H1 (cell line): Measurements from ENCODE around the gene FMNL1. TPM values are rescaled to one million over a fixed set of nuclear protein-coding genes. Genes with fewer than 3 reads are reported as not detected.

Experiments
- ASH2L ChIP-seq: fragments of 200-600, 300-600 bp; sonication (generic); IDR thresholded peaks from one replicate; pipeline ENCODE4 v1.7.1; 2017; ENCODE audit warnings: low read length
- ATF3 ChIP-seq: IDR thresholded peaks from 2 replicates; pipeline ENCODE4 v1.6.1; 2011; ENCODE audit warnings: low read depth, mild to moderate bottlenecking, low read length; ENCODE audit not compliant: insufficient read depth
- BCL11A ChIP-seq, 2 experiments: IDR thresholded peaks; one replicate each; pipeline ENCODE4 v1.6.1; 2011; ENCODE audit warnings: low read depth in 2 of 2, low read length in 2 of 2, mild to moderate bottlenecking in 2 of 2
- CREB1 ChIP-seq: IDR thresholded peaks from 2 replicates; pipeline ENCODE4 v1.6.1; 2012; ENCODE audit warnings: inconsistent platforms
- EGR1 ChIP-seq: IDR thresholded peaks from 2 replicates; pipeline ENCODE4 v1.6.1; 2011; ENCODE audit warnings: low read depth, low read length, borderline replicate concordance
- EZH2 ChIP-seq: fragments of 200-600 bp; sonication (generic); IDR thresholded peaks from 2 replicates; pipeline ENCODE4 v1.7.1; 2012; ENCODE audit warnings: low read depth, mild to moderate bottlenecking, moderate library complexity, low read length, inconsistent platforms; ENCODE audit not compliant: severe bottlenecking
- GABPA ChIP-seq: IDR thresholded peaks from 2 replicates; pipeline ENCODE4 v1.6.1; 2011; ENCODE audit warnings: mild to moderate bottlenecking, low read length, moderate library complexity, borderline replicate concordance; ENCODE audit not compliant: insufficient read depth
- HDAC6 ChIP-seq: IDR thresholded peaks from one replicate; pipeline ENCODE4 v1.7.1; 2012; ENCODE audit warnings: low read depth, mild to moderate bottlenecking, inconsistent platforms, low read length, moderate library complexity
- JUND ChIP-seq: IDR thresholded peaks from 2 replicates; pipeline ENCODE4 v1.6.1; 2011; ENCODE audit warnings: mild to moderate bottlenecking, improper control_type of control experiment, low read length
- KDM4A ChIP-seq: IDR thresholded peaks from one replicate; pipeline ENCODE4 v1.7.1; 2012; ENCODE audit warnings: low read depth, mild to moderate bottlenecking, moderate library complexity, low read length, inconsistent platforms; ENCODE audit not compliant: severe bottlenecking
- MAX ChIP-seq: IDR thresholded peaks from 2 replicates; pipeline ENCODE4 v1.6.1; 2012; ENCODE audit warnings: inconsistent platforms
- PHF8 ChIP-seq: fragments of 200-600 bp; sonication (generic); conservative IDR thresholded peaks from 2 replicates; pipeline ENCODE4 v1.7.1; 2012; ENCODE audit warnings: low read depth, mild to moderate bottlenecking, inconsistent platforms, low read length, moderate library complexity
- POLR2A ChIP-seq, 2 experiments: IDR thresholded peaks; 1 replicate in 1 of 2; 2 replicates in 1 of 2; pipeline ENCODE4 v1.6.1; 2011; ENCODE audit warnings: low read depth in 2 of 2, low read length in 2 of 2, mild to moderate bottlenecking in 2 of 2; ENCODE audit errors: control extremely low read depth in 1 of 2
- RBBP5 ChIP-seq: IDR thresholded peaks from 2 replicates; pipeline ENCODE4 v1.7.1; 2012; ENCODE audit warnings: low read depth, mild to moderate bottlenecking, inconsistent platforms, low read length, moderate library complexity, borderline replicate concordance
- RNF2 ChIP-seq: fragments of 200-900, 300-1000 bp; sonication (generic); IDR thresholded peaks from 2 replicates; pipeline ENCODE4 v1.7.1; 2016; ENCODE audit warnings: borderline replicate concordance, low read depth, mild to moderate bottlenecking, antibody characterized with exemption, low read length; ENCODE audit not compliant: poor library complexity, severe bottlenecking; ENCODE audit errors: missing control alignments
- SAP30 ChIP-seq: fragments of 300-600 bp; sonication (generic); IDR thresholded peaks from 2 replicates; pipeline ENCODE4 v1.7.1; 2012; ENCODE audit warnings: low read length, moderate library complexity, mild to moderate bottlenecking, inconsistent platforms; ENCODE audit not compliant: insufficient read depth, insufficient replicate concordance
- SIRT6 ChIP-seq: IDR thresholded peaks from one replicate; pipeline ENCODE4 v1.7.1; 2012; ENCODE audit warnings: low read length, inconsistent platforms
- SP4 ChIP-seq: IDR thresholded peaks from 2 replicates; pipeline ENCODE4 v1.6.1; 2012; ENCODE audit warnings: low read length, inconsistent platforms
- TAF7 ChIP-seq: optimal IDR thresholded peaks from 2 replicates; pipeline ENCODE3; 2011; ENCODE audit warnings: low read depth, mild to moderate bottlenecking, inconsistent platforms, low read length, moderate library complexity, borderline replicate concordance
- TBP ChIP-seq: IDR thresholded peaks from 2 replicates; pipeline ENCODE4 v1.6.1; 2011; ENCODE audit warnings: low read depth, low read length, improper control_type of control experiment
- USF2 ChIP-seq: IDR thresholded peaks from 2 replicates; pipeline ENCODE4 v1.6.1; 2011; ENCODE audit warnings: low read length, improper control_type of control experiment
- ZNF274 ChIP-seq: IDR thresholded peaks from 2 replicates; pipeline ENCODE4 v1.7.0; 2012; ENCODE audit warnings: low read length, borderline replicate concordance; ENCODE audit errors: extremely low read depth
- polyA plus RNA-seq, 7 experiments: library from polyadenylated mRNA; depleted of rRNA in 3 of 7; stranded (reverse) in 5 of 7; unstranded in 2 of 7; fragments of >200 nt in 5 of 7; fragments of 200-250 nt in 2 of 7; gene quantifications; 1 replicate in 5 of 7; 2 replicates in 1 of 7; 4 replicates in 1 of 7; pipeline versions ENCODE4 v1.2.1 to v1.2.3, GENCODE V29; 2011 to 2013; ENCODE audit warnings: missing spikeins in 2 of 7, mixed read lengths in 2 of 7
- total RNA-seq: library from RNA; stranded (reverse); fragmentation: NEBNext Ultra II Directional; extraction: Animal tissue kit (Norgen Biotek cat#: 25700); gene quantifications from 2 replicates; pipeline ENCODE4 v1.2.1, GENCODE V29; 2021

Gene FMNL1
- total and polyA plus RNA-seq, 2 of the 8 experiments (the other 6 are each of a cell fraction or from before 2014, with no cell fraction given): 2.5 to 8.6 TPM

DNA sequence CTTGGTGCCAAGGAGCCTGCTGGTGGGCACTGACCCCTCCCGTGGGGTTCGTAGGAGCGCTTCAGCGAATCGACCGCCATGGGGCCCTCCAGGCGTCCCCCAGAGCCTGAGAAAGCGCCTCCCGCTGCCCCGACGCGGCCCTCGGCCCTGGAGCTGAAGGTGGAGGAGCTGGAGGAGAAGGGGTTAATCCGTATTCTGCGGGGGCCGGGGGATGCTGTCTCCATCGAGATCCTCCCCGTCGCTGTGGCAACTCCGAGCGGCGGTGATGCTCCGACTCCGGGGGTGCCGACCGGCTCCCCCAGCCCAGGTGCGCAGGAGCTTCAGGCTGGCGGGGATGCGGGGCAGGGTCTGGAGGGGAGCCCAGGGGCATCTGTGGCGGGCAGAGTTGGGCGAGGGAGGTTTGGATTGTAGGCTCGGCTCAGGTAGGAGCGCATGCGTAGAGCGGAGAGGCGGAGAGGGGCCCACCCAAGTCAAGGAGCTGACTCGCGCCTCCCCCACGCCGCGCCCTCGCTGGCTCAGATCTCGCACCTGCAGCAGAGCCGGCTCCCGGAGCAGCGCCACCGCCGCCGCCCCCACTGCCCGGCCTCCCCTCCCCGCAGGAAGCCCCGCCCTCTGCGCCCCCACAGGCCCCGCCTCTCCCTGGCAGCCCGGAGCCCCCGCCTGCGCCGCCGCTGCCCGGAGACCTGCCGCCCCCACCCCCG, 19.8 kb downstream of the FMNL1 start (continued):
- TF ChIP-seq POLR2A (IDR thresholded peaks at IDR 0.05; ENCODE audit: control extremely low read depth in 1 of 2, low read depth in 2 of 2, low read length in 2 of 2) (no peak), EGR1 (no peak), RBBP5 (no peak), BCL11A (IDR thresholded peaks at IDR 0.05; ENCODE audit: low read depth in 2 of 2, low read length in 2 of 2) (no peak), MAX (0 out of 2 replicates have a peak, but pooled peaks have one; percentile 12), ASH2L (no peak), TAF7 (no peak), SAP30 (no peak), HDAC6 (no peak), ZNF274 (no peak), PHF8 (peak; percentile 42; the same call in 1 of the 2 replicates), ATF3 (no peak), KDM4A (peak; percentile 60), EZH2 (no peak), GABPA (no peak), TBP (no peak), SIRT6 (no peak), CREB1 (0 out of 2 replicates have a peak, but pooled peaks have one; percentile 9), USF2 (no peak), JUND (no peak), RNF2 (no peak), SP4 (no peak)
